Dedifferentiated amniotic fluid mesenchymal stem cell (primary cell): ENCODE results near the gene CDC25B.
A peak's percentile ranks its signal among the peaks of the same experiment; 100 is the strongest.

Experiments
- DNase-seq: peaks from one replicate; pipeline ENCODE4 v3.0.0-alpha.2; 2016; ENCODE audit errors: extremely low spot score

CDC25B gene

DNA sequence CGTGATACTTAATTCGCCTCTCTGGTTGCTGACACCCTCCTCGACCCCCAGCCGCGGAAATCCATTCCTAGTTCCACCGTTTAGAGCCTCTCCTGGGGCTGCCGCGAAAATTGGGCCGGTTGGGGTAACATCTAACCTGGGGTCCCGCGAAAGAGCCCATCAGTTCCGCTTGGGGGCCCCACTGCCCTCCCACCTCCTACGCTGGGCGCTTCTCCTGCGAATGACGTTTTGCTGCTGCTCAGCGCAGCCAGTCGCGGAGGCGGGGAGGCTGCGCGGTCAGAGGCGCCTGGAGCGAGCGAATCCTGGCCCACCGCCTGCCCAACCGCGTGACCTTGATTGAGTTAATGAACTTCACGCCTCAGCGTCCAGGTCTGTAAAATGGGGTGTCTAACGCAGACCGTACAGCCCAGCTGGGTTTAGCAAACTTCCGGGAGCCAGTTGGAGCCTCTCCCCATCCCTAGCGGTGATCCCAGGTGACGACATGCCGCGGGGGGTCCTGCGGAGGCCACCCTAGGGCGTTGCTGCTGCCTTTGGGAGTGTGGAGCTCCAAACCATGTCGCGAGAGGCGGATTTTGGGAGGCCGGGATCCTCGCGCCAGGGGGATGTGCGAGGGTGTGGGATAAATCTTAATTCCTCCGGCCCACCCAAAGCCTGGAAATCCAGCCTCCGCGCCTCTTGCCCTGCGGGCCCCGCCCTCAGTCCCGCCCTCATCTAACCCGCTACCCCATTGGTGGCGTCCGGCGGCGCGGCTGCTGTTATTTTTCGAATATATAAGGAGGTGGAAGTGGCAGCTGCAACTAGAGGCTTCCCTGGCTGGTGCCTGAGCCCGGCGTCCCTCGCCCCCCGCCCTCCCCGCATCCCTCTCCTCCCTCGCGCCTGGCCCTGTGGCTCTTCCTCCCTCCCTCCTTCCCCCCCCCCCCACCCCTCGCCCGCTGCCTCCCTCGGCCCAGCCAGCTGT is at the start of gene CDC25B:
TSS of gene CDC25B (plus strand) at position 800 of the 958 bp plus-strand sequence. CDS start 222 bp downstream, outside the sequence.
- peak; percentile 89 for DNase-seq

DNA sequence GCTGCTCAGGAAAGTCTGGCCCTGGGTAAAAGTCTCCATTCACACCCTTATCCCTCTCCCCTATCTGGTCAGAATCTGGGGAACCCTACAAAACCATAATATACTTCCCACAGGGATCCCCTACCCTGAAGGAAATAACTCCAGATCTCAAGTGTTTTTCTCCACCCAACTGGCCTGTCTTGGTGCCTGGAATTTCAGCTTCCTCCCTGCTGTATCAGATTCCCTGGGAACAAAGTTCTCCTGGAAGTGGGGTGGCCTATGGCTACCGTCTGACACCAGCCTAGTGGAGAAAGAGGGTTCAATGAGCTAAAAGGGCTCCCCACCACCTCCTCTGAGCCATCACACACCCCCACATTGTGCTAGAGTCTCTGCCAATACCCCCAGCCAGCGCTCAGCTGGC is 48.6 kb upstream of the CDC25B start:
- DNase-seq = no peak

DNA sequence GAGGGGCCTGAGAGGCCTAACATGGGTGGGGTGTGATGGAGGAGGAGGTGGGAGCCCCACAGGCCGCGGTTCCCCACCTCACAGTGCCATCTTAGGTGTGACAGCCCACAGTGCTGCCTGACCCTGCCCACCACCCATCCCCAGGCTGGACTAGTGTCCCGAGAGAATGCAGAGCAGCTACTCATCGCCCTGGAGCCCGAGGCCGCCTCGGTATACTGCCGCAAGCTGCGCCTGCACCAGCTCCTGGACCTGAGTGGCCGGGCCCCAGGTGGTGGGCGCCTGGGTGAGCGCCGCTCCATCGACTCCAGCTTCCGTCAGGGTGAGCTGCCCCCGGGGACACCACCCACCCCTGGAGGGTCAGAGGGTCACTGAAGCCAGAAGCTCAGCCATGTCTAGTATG is 48.0 kb upstream of the CDC25B start:
- no peak for DNase-seq

DNA sequence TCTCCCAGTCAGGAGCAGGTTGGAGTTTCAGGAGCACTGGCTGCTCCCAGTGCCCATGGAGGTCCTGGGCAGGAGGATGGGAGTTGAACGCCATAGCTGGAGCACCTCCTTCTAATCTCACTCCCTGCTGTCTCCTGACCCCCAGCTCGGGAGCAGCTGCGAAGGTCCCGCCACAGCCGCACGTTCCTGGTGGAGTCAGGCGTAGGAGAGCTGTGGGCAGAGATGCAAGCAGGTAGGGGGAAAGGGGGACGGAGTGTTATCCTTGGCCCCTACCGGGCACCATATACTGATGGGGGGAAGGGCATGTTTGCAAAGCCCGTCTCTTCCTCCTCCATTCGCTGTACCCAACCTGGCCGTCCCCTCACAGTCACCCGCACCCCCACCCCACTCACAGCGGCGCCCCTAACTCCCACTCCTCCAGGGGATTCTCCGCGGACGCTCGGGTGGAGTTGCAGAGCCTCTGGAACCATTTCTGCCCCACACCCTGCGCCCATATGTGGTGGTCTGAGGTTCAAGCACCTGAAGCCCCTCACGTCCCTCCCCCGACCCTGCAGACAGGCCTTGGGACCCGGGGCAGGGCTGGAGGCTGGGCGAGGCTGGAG is 46.9 kb upstream of the CDC25B start:
- no peak for DNase-seq

DNA sequence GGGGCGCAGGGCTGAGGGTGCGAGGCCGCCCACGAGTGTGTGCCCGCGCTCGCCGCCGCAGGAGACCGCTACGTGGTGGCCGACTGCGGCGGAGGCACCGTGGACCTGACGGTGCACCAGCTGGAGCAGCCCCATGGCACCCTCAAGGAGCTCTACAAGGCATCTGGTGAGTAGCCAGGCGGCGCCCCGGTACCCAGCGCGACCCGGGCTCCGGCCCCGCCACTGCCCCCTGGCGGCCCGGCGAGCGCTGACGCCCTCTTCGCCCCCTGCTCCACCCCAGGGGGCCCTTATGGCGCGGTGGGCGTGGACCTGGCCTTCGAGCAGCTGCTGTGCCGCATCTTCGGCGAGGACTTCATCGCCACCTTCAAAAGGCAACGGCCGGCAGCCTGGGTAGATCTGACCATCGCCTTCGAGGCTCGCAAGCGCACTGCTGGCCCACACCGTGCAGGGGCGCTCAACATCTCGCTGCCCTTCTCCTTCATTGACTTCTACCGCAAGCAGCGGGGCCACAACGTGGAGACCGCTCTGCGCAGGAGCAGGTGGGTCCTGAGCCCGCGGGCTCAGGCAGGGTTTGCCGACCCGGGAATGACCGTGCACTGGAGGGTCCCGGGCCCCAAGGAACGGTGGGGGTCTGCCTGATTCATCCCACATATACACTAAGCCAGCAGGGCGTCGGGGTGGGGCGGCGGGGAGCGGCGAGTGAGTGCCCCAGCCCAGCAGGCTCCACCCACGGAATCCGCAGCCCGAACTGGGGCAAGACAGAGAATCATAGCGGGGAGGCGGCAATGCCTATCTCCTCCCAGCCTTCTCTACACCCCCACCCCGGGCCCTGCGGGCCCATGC is 46.2 kb upstream of the CDC25B start:
- DNase-seq = no peak

DNA sequence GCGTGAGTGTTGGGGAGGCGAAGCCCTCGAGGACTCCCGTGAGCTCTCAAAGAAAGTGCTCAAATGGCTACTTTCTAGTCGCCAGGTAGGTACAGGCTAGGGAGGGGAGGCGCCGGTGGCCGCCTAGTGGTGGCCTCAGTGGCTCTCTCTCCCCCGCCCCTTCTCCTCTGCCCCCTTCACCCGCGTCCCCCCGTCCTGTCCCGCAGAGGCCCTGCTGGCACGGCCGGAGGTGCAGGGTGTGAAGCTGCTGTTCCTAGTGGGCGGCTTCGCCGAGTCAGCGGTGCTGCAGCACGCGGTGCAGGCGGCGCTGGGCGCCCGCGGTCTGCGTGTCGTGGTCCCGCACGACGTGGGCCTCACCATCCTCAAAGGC is 44.8 kb upstream of the CDC25B start:
- no peak for DNase-seq

DNA sequence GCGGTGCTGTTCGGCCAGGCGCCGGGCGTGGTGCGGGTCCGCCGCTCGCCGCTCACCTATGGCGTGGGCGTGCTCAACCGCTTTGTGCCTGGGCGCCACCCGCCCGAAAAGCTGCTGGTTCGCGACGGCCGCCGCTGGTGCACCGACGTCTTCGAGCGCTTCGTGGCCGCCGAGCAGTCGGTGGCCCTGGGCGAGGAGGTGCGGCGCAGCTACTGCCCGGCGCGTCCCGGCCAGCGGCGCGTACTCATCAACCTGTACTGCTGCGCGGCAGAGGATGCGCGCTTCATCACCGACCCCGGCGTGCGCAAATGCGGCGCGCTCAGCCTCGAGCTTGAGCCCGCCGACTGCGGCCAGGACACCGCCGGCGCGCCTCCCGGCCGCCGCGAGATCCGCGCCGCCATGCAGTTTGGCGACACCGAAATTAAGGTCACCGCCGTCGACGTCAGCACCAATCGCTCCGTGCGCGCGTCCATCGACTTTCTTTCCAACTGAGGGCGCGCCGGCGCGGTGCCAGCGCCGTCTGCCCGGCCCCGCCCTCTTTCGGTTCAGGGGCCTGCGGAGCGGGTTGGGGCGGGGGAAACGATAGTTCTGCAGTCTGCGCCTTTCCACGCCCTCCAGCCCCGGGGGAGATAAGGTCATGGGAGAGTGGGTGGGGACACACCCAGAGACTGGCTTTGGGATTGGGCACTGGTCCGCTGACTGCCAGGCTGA is 44.3 kb upstream of the CDC25B start:
- DNase-seq = no peak

DNA sequence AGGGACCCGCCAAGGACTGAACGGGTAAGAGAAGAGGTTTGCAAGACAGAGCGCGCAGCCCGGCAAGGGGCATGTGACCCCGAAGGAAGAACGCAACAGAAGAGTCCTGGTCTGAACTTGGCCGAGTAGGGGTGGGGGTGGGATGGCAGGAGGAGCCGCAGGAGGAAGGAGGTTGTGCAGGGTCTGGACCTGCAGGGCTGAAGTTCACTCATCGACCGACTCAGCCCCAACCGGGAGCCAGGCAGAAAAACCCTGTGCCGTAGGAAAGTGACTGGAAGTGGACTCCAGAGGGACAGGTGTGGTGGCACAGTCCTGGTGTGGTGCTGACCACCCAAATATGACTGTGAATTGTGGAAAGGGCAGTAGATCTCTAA is 43.7 kb upstream of the CDC25B start:
- no peak for DNase-seq

DNA sequence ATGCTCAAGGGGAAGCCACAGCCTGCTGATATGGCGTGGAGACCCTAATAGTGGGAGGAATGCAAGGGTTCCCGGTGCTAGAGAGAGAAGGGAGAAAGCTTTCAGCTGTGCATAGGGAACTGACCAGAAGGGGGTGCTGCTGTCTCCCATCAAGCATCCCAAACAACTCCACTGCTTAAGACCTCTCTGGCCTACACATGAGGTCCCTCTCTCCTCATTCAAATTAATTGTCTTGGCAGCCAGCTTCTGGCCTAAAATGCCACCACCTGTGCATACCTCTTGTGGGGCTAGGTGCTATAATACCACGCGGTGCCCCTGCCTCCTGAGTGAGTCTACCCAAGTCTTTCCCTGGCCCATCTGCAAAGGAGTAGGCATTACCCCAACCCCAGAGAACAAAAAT is 43.0 kb upstream of the CDC25B start:
- DNase-seq = peak; percentile 26

DNA sequence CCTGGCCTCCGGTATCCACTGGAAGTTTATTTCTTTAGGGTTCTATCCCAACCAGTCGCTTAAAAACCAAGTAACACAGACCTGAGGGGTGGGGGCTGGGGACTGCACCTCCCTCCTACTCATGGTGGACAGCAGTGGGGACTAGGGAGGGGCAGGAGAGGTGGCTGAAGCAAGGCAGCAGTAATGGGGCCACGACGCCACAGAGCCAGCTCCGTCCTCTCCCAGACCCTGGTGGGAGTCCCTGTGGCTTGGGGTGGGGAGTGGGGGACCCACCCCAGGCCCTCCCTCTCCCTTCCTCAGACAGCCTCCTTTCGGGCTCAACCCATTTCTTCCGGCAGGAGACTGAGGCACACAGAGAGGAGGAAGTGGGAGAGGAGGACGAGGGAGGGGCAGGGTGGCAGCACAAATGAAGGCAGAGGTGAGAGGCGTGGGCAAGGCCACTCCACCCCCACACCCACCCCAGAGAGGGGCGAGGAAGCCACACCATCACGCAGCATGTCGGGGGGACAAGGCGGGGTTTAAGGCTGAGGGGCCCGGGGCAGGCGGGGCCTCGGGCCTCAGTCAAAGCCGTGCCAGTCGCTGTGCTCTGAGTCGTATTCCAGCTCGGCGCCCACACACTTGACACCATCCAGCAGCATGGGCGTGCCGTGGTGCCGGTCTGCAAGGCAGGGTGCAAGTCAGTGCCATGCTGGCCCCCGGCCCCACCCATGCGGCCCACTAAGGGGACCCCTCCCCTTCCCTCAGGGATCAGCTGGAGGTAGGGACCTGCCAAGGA is 42.4 kb upstream of the CDC25B start:
- DNase-seq = no peak

DNA sequence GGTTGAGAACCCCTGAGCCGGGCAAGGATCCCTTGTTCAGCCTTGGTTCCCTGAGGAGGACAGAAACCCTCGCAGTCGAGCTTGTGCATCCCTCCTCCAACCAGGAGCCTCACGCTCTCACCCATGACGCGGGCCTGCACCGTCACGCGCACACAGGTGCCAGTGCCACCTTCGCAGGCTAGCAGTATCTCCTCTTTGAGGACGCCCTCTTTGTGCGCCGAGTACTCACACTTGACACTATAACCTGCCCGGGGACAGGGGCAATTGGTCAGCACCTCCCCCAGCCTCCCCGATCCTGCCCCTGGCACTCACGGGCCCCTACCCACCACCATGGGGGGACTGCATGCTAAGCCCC is 41.9 kb upstream of the CDC25B start:
- no peak for DNase-seq

DNA sequence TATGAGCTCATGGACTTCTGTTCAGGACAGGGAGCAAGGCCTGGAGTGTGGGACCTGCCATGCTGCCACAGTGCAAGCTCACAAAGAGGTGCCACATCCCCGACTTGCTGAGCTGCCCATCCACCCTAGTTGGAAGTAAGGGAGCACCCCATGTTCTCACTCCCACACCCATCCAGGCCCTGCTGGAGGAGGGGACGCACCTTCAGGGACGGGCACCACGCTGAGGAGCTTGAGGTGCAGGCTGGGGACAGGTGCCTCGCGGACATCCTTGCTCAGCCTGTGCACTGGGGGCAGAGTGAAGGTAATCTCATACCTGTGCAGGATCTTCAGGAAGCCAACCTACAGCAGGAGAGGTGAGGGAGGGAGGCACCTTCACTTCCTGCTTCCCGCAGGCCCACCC is 40.8 kb upstream of the CDC25B start:
- DNase-seq = no peak

DNA sequence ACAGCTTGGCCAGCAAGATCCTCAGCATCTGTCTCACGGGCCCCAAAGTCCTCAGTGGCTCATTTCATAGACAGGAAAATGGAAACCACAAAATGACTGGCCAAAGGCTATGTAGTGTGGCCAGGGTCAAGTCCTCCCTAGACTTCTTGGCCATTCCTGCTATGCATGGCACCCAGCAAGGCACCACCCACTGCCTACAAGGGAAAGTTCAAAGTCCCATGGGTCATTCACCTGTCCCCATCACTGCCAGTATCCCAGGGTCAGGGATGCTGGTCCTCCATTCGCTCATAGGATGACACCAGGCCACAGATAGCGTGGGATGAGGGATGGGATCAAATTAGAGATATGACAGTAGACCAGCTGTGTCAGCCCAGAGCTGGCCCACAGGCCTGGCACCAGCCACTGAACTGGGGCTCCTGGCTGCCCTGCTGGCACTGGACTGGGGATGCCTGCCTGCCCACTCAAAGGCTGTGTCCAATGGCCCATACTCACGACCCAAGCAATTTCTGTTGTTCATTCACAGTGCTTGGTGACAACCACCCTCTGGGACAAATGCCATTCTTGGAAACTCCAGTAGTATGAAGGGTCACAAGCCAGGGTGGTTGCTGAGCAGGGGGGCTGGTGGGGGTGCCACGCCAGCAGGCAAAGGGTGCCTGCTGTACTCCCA is 40.2 kb upstream of the CDC25B start:
- DNase-seq = no peak

DNA sequence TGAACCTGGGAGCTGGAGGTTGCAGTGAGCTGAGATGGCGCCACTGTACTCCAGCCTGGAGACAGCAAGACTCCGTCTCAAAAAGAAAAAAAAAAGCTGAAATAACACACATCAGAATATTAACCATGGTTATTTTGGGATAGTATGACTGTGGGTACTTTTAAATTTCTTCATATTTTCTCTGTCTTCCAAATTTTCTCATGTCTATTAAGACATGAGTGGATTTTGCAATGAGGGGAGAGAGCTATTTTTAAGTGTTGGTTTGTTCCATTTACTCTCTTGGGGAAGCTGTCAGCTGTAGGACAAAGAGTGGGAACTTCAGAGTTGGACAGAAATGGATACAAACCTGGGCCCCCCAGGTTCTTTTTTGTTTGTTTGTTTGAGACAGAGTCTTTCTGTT is 38.8 kb upstream of the CDC25B start:
- no peak for DNase-seq

DNA sequence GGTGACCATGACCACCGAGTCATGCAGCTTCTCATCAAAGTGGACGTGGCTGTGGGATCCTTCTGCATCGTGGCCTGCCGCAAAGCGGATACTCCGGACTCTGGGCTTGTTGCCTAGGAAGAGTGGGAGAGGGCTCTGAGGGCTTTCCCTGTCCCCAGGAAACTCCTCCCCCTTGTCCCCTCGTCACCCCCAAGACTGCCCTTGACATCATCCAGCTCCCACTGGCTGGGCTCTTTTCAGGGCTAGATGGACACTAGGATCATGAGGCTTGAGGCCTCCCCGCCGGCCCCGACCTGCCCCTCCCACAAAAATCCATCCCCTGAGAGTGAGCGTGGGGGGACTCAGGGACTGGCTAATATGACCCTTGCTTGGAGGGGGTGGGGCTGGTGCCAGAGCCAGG is 37.5 kb upstream of the CDC25B start:
- no peak for DNase-seq

DNA sequence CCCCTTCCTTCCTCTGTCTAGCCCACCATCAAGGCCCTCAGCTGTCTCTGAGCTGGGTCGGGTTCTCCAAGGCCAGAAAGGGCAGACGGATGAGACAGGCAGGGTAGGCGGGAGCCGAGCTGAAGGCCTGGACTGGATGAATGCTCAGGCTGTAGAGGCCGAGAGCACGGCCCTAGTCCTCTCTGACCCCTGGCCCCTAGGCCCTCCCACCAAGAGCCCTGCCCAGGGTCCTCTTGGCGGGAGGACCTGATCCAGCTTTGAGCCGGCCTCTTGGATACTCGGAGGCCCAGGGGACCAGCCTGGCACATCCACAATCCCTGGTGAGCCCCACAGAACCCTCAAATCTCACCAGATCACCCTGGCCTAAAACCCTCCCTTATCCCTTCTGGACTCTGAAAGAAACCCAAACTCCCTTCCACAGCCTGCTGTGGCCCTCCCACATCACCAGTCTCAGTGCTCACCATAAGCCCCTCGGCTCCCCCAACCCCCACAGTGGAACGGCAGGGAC is 36.7 kb upstream of the CDC25B start:
- DNase-seq = no peak

DNA sequence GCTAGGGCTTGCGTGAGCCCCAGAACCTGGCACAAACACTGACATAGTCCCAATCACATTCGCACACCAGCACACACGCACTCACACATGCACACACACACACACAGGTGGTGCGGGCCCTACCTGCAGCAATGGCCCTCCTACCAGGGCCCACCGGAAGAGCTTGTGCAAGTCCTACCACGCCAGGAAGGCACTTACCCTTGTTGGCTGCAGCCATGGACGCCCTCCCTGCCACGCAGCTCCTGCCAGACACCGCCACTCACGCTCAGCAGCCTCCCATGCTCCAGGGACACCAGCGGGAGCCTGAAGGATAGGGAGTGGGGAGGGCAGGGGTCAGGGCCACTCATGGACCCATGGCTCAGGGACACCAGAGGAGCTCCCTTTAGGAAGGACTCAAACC is 36.2 kb upstream of the CDC25B start:
- no peak for DNase-seq

DNA sequence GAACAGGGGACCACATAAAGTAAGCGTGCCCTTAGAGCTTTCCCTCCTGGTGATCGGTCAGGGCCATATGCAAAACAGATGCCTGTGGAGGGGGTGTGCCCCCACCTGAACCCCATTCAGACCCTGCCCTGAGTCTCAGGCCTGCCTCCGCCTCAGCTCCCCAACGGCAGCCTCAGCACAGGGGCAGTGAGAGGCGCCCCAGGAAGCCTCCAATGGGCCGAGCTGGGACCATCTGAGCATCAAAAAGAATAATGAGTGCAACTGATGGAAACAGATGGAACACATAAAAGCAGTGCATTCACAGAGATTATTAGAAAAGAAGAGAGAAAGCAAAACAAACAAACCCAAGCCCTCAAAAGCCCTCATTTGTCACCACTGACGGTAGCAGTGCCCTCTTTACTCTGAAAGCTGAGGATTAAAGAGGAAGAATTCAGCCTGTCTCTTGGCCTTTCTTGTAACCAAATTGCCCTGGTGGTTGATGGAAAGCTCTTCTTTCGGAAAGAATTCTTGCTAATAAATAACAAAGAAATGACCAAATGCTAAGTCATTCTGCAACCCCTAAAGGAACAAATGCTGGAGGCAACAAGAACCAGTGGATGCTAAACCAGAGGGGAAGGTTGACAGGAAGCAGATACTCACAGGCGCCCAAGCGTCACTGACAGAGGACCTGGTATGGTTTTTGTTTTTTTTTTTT is 35.3 kb upstream of the CDC25B start:
- no peak for DNase-seq

DNA sequence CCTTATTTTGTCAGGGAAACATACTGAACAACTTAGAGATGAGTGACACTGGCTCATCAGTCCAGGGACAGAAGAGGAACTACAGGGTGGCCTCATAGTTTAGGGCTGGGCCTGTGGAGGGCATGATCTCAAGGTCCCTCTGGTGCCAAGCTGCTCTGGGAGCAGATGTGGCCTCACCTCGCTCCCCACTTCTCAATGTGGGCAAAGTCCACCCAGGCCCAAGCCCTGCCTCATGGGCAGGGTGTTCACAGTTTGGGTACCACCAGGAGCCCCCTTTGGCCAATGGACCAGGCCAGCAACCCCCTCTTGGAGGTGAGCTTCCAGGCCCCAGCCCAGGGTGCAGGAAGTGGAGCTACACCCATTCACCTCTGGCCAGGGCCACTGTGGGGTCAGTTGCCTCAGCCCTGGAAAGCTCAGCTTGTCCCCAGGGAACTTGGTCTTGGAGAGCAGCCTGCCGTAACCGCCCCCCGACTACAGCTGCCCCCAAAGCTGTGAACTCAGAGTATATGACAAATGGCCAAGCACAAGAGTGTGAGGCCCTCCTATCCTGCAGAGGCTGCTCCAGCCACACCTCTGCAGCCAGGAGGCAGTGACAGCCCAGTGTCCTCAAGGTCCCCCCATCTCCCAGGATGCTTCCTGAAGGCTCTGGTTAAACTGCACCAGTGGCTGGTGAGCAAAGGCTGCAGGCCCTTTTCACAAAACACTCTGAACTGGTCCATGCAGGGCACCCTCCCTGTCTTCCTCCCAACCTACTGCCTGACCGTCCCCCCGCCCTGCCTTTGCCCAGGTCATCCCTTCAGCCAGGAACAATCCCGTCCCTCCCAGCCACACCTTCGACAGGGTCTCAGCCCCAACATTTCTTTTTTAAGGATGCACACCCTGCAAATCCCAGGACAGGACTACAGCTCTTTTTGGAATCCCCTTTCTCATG is 32.2 kb upstream of the CDC25B start:
- DNase-seq = no peak
